Activated CD8-positive, alpha-beta T cell treated with anti-CD3 and anti-CD28 coated beads, Interleukin-2, amount 10 ng/mL, durations not matched to agents 7 days and 5 days (primary cell): ENCODE measurements around the gene TMEM214. TPM values are rescaled to one million over a fixed set of nuclear protein-coding genes. Genes with fewer than 3 reads are reported as not detected.

Experiments used
- ATAC-seq: fragments of 150-1000 bp; cut with Tn5 transposase; one replicate; pipeline ENCODE4 v1.10.0; 2021; ENCODE audit warnings: moderate library complexity
- CTCF ChIA-PET: fragments of 350-600 bp; sonication (Branson Sonifier 250); formaldehyde crosslinking; loops from one replicate; lab custom pipeline; 2021; ENCODE audit warnings: antibody characterized with exemption; lab: Charles Lee
- POLR2A ChIA-PET: fragments of 350-600 bp; sonication (Branson Sonifier 250); formaldehyde crosslinking; loops from one replicate; lab custom pipeline; 2021; ENCODE audit warnings: antibody characterized with exemption; lab: Charles Lee
- DNase-seq: peaks from one replicate; pipeline ENCODE4 v3.0.0-alpha.2; 2020
- H3K27ac Mint-ChIP-seq: one replicate; pipeline ENCODE4 v1.8.0; 2021; ENCODE audit warnings: mild to moderate bottlenecking, mixed read lengths
- H3K27me3 Mint-ChIP-seq: one replicate; pipeline ENCODE4 v1.8.0; 2021; ENCODE audit warnings: low read depth, mixed read lengths
- H3K36me3 Mint-ChIP-seq: one replicate; pipeline ENCODE4 v1.8.0; 2021; ENCODE audit warnings: low read depth, mixed read lengths
- H3K4me1 Mint-ChIP-seq: one replicate; pipeline ENCODE4 v1.8.0; 2021; ENCODE audit warnings: low read depth, mixed read lengths
- H3K4me3 Mint-ChIP-seq: one replicate; pipeline ENCODE4 v1.8.0; 2021; ENCODE audit warnings: mild to moderate bottlenecking, mixed read lengths
- H3K9me3 Mint-ChIP-seq: one replicate; pipeline ENCODE4 v1.8.0; 2022; ENCODE audit warnings: mixed read lengths; ENCODE audit not compliant: insufficient read depth
- total RNA-seq, 2 experiments: library from RNA; stranded (reverse); gene quantifications; one replicate each; pipeline ENCODE4 v1.2.3, GENCODE V29; 2021

Gene TMEM214
- total RNA-seq, 2 experiments from 2014 or later = 73.7 to 75.6 TPM

GRCh38 chr2:26998323-26998722 lies 34.4 kb upstream of the TMEM214 start:
- POLR2A ChIA-PET = no interaction called here
- DNase-seq (no peak), ATAC-seq (no peak)
- Mint-ChIP-seq H3K27ac (no peak overlapping the region), H3K4me1 (no peaks in the 10 kb centered on the region), H3K36me3 (no peaks in the 10 kb centered on the region), H3K4me3 (no peak overlapping the region), H3K27me3 (peaks cover 15% of the 10 kb centered on the region), H3K9me3 (no peaks in the 10 kb centered on the region)
- CTCF ChIA-PET = interaction anchor here (0.7 to 0.9 kb wide), 2 partner anchors 16 to 19 kb away, joined by 3 read pairs; no protein-coding TSS in a partner anchor

GRCh38 chr2:27000228-27000627 lies 32.5 kb upstream of the TMEM214 start:
- Mint-ChIP-seq H3K4me1 (no peaks in the 10 kb centered on the region), H3K4me3 (no peak overlapping the region), H3K27me3 (peaks cover 15% of the 10 kb centered on the region), H3K36me3 (no peaks in the 10 kb centered on the region), H3K9me3 (no peaks in the 10 kb centered on the region), H3K27ac (no peak overlapping the region)
- ChIA-PET CTCF (no interaction called here), POLR2A (no interaction called here)
- ATAC-seq = no peak
- no peak for DNase-seq

GRCh38 chr2:27000995-27001394 lies 31.8 kb upstream of the TMEM214 start:
- H3K36me3 Mint-ChIP-seq = no peaks in the 10 kb centered on the region
- no peaks in the 10 kb centered on the region for H3K9me3 Mint-ChIP-seq
- ChIA-PET POLR2A (no interaction called here), CTCF (no interaction called here)
- no peaks in the 10 kb centered on the region for H3K4me1 Mint-ChIP-seq
- no peak for DNase-seq
- no peak overlapping the region for H3K27ac Mint-ChIP-seq
- ATAC-seq = no peak
- peaks cover 16% of the 10 kb centered on the region for H3K27me3 Mint-ChIP-seq
- H3K4me3 Mint-ChIP-seq = no peak overlapping the region

- Mint-ChIP-seq H3K4me1 (no peaks in the 10 kb centered on the region), H3K27me3 (peaks cover 16% of the 10 kb centered on the region), H3K4me3 (no peak overlapping the region), H3K36me3 (no peaks in the 10 kb centered on the region), H3K9me3 (no peaks in the 10 kb centered on the region), H3K27ac (no peak overlapping the region)
- CTCF ChIA-PET = interaction anchor here (1.0 kb wide), 1 partner anchor 15 kb away, joined by 3 read pairs; no protein-coding TSS in a partner anchor
- POLR2A ChIA-PET = no interaction called here
- no peak for ATAC-seq
- DNase-seq = no peak
These were observed 30.8 kb upstream of the TMEM214 start for GRCh38 chr2:27001950-27002349.

GRCh38 chr2:27003007-27003406 lies 29.8 kb upstream of the TMEM214 start:
- Mint-ChIP-seq H3K27me3 (peaks cover 22% of the 10 kb centered on the region), H3K4me1 (no peaks in the 10 kb centered on the region), H3K27ac (no peak overlapping the region), H3K4me3 (no peak overlapping the region), H3K9me3 (no peaks in the 10 kb centered on the region), H3K36me3 (no peaks in the 10 kb centered on the region)
- ATAC-seq = no peak
- CTCF ChIA-PET = interaction anchor here (1.0 to 1.7 kb wide), 2 partner anchors 14 to 41 kb away, joined by 3 to 6 read pairs; no protein-coding TSS in a partner anchor
- no peak for DNase-seq
- POLR2A ChIA-PET = no interaction called here

GRCh38 chr2:27003857-27004256 lies 28.9 kb upstream of the TMEM214 start:
- Mint-ChIP-seq H3K4me3 (no peak overlapping the region), H3K27me3 (peaks cover 22% of the 10 kb centered on the region), H3K9me3 (no peaks in the 10 kb centered on the region), H3K4me1 (no peaks in the 10 kb centered on the region), H3K36me3 (no peaks in the 10 kb centered on the region), H3K27ac (no peak overlapping the region)
- ATAC-seq (no peak), DNase-seq (no peak)
- ChIA-PET CTCF (interaction anchor here (0.7 to 1.7 kb wide), 3 partner anchors 42 to 158 kb away, joined by 3 to 6 read pairs (median 3); no protein-coding TSS in a partner anchor), POLR2A (no interaction called here)

GRCh38 chr2:27006602-27007415 lies 26.0 kb upstream of the TMEM214 start:
- Mint-ChIP-seq H3K4me3 (no peak overlapping the region), H3K27me3 (peaks cover 21% of the 10 kb centered on the region), H3K9me3 (no peaks in the 10 kb centered on the region), H3K36me3 (no peaks in the 10 kb centered on the region), H3K27ac (no peak overlapping the region), H3K4me1 (peaks cover 2% of the 10 kb centered on the region)
- no peak for DNase-seq
- POLR2A ChIA-PET = no interaction called here
- no peak for ATAC-seq
- CTCF ChIA-PET = interaction anchor here (1.7 kb wide), 2 partner anchors 10 to 45 kb away, joined by 8 read pairs; no protein-coding TSS in a partner anchor

- Mint-ChIP-seq H3K9me3 (no peaks in the 10 kb centered on the region), H3K27me3 (peaks cover 19% of the 10 kb centered on the region), H3K4me3 (no peak overlapping the region), H3K4me1 (peaks cover 2% of the 10 kb centered on the region), H3K36me3 (no peaks in the 10 kb centered on the region), H3K27ac (no peak overlapping the region)
- CTCF ChIA-PET = interaction anchor here (1.7 kb wide), 2 partner anchors 9 to 46 kb away, joined by 8 read pairs; no protein-coding TSS in a partner anchor
- DNase-seq = no peak
- POLR2A ChIA-PET = no interaction called here
- ATAC-seq = no peak
These were observed 25.1 kb upstream of the TMEM214 start for GRCh38 chr2:27007416-27008374.

GRCh38 chr2:27008678-27009077 lies 24.1 kb upstream of the TMEM214 start:
- Mint-ChIP-seq H3K27me3 (peaks cover 17% of the 10 kb centered on the region), H3K4me3 (no peak overlapping the region), H3K9me3 (no peaks in the 10 kb centered on the region), H3K27ac (no peak overlapping the region), H3K36me3 (no peaks in the 10 kb centered on the region), H3K4me1 (peaks cover 2% of the 10 kb centered on the region)
- no peak for ATAC-seq
- CTCF ChIA-PET = no interaction called here
- POLR2A ChIA-PET = no interaction called here
- no peak for DNase-seq

- no peak overlapping the region for H3K4me3 Mint-ChIP-seq
- POLR2A ChIA-PET = no interaction called here
- CTCF ChIA-PET = interaction anchor here (0.6 kb wide), 1 partner anchor 15 kb away, joined by 3 read pairs; no protein-coding TSS in a partner anchor
- peaks cover 2% of the 10 kb centered on the region for H3K4me1 Mint-ChIP-seq
- DNase-seq (no peak), ATAC-seq (no peak)
- H3K36me3 Mint-ChIP-seq = no peaks in the 10 kb centered on the region
- no peak overlapping the region for H3K27ac Mint-ChIP-seq
- H3K9me3 Mint-ChIP-seq = no peaks in the 10 kb centered on the region
- peaks cover 17% of the 10 kb centered on the region for H3K27me3 Mint-ChIP-seq
These were observed 23.7 kb upstream of the TMEM214 start for GRCh38 chr2:27009083-27009482.

GRCh38 chr2:27009716-27010115 lies 23.0 kb upstream of the TMEM214 start:
- H3K36me3 Mint-ChIP-seq = no peaks in the 10 kb centered on the region
- no peak overlapping the region for H3K4me3 Mint-ChIP-seq
- H3K4me1 Mint-ChIP-seq = peaks cover 2% of the 10 kb centered on the region
- DNase-seq = no peak
- peaks cover 17% of the 10 kb centered on the region for H3K27me3 Mint-ChIP-seq
- H3K27ac Mint-ChIP-seq = no peak overlapping the region
- ChIA-PET POLR2A (no interaction called here), CTCF (interaction anchor here (0.6 to 1.7 kb wide), 2 partner anchors 15 to 164 kb away, joined by 3 to 7 read pairs; no protein-coding TSS in a partner anchor)
- ATAC-seq = no peak
- H3K9me3 Mint-ChIP-seq = no peaks in the 10 kb centered on the region
